Muscle layer of duodenum (tissue), 2 donors: ENCODE results near the gene TRMT2A.

ENCODE experiments used
- H3K27ac ChIP-seq: one replicate; pipeline ENCODE4 v1.7.0; 2013; ENCODE audit warnings: mild to moderate bottlenecking, low read length
- H3K27me3 ChIP-seq: one replicate; pipeline ENCODE4 v1.7.0; 2013; ENCODE audit warnings: low read depth, mild to moderate bottlenecking, control low read depth, low read length
- H3K36me3 ChIP-seq, 2 donors: one replicate each; pipeline ENCODE4 v1.7.0; 2013; ENCODE audit warnings: low read length in 2 of 2, control low read depth in 1 of 2, mild to moderate bottlenecking in 1 of 2; ENCODE audit not compliant: insufficient read depth in 2 of 2, control insufficient read depth in 1 of 2
- H3K4me1 ChIP-seq, 2 donors: one replicate each; pipeline ENCODE4 v1.7.0; 2013; ENCODE audit warnings: low read length in 2 of 2, mild to moderate bottlenecking in 2 of 2, control low read depth in 1 of 2, moderate library complexity in 1 of 2; ENCODE audit not compliant: insufficient read depth in 2 of 2, control insufficient read depth in 1 of 2
- H3K4me3 ChIP-seq, 2 donors: one replicate each; pipeline ENCODE4 v1.7.0; 2013; ENCODE audit warnings: low read length in 2 of 2, low read depth in 1 of 2, mild to moderate bottlenecking in 1 of 2
- H3K9me3 ChIP-seq, 2 donors: one replicate each; pipeline ENCODE4 v1.7.0; 2013; ENCODE audit warnings: low read length in 2 of 2, control low read depth in 1 of 2, mild to moderate bottlenecking in 1 of 2; ENCODE audit not compliant: control insufficient read depth in 1 of 2
- donor health status: healthy.

The TRMT2A gene

DNA sequence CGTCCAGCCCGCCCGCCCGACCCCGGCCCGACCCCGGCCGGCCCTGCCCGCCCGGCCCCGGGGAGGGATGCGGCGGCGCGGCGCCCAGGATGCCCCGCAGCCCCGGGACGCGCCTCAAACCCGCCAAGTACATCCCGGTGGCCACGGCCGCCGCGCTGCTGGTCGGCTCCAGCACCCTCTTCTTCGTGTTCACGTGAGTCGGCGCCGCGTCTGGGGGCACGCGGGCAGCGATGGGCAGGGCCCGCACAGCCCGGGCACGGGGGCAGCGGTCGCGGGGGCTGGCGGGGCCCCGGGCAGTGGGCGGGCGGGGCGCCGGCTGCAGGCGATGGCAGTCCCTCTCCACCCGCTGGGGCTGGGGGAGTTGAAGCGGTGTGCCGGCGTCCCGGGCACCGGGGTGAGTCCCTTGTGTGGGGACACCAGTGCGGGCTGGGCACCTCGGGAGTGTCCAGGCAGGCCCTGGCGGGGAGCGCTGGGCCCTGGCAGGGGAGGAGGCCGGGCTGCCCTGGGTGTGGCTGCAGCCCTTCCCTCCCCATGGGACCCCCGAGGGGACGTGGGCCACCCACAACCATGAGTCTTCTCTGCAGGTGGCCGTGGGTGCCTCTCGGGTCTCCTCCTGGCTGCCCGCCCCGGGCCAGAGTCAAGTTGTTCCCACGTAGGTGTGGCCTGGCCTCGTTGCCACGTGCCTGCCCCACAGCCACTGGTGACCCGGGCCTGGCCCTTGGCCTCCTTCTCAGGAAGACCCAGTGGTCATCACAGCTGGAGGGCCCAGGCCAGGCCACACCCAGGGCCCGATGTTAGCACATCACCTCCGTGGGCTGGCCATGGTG lies 15.0 kb upstream of the TRMT2A start:
- H3K4me1 ChIP-seq = peaks cover 5 to 55% of the 10 kb centered on the region in 2 donors
- H3K4me3 ChIP-seq = peak overlapping the region; percentile 53 to 94
- peaks cover 0 to 8% of the 10 kb centered on the region in 2 donors for H3K36me3 ChIP-seq
- H3K27me3 ChIP-seq = no peaks in the 10 kb centered on the region
- H3K27ac ChIP-seq = no peak overlapping the region
- H3K9me3 ChIP-seq = no peaks in the 10 kb centered on the region

DNA sequence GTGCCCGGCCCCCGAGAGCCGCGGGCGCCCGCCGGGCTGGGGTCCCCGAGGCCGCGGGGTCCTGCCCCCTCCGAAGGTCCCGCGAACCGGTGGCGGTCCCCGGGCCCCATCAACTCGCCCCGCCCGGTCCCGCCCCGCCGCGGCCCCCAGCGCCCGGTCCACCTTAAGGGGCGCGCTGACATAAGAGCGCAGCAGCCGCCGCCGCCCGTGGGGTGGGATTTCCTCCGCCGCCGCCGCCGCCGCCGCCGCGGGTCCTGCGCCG lies 14.5 kb upstream of the TRMT2A start, which contains the start of gene ZDHHC8:
Gene ZDHHC8 (plus strand): TSS at position 208 of the 262 bp plus-strand sequence. CDS start 144 bp downstream, outside the sequence.
- peak within 1 kb of the TSS; percentile 53 to 94 for H3K4me3 ChIP-seq

DNA sequence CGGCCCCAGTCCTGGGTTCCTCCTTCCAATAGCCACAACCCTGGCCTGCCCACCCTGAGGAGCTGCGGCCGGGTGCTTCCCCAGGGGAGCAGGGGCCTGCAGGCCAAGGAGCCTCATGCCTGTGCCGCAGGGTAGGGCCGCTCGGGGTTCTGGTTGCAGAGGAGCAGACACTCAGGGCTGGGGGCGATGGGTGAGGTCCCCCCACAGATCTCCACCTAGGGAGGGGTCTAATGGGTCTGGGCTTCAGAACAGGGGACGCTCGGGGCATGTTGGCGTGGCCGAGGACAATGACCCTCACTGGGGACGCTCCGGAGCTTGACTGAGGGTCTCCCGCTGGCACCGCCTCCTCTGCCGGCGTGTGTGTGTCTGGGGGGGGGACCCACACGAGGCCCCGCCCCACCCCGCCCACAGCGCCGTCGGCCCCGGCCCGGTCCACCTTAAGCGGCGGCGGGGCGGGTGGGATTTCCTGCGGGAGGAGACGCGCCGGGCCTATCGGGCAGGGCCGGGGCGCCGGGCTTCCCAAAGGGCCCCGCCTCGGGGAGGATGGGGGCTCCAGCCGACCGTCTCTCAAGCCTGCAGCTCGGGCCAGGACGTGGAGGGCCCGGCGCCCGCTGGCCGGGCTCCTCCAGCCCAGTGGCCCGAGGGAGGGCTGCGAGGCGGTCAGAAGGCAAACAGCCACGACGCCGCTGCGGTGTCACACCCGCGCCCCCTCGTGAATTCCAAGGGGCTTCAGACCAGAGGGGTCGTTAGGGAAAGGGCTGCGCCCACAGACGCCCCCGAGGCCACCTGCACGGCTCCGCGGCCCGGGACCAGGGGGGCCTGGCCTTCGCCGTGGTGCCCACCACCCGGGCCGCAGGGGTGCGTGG lies 13.9 kb upstream of the TRMT2A start:
- H3K9me3 ChIP-seq = no peaks in the 10 kb centered on the region
- no peak overlapping the region for H3K27ac ChIP-seq
- H3K4me1 ChIP-seq = peaks cover 5 to 44% of the 10 kb centered on the region in 2 donors

More for the DNA sequence above, 14.5 kb upstream of the TRMT2A start, which contains the start of gene ZDHHC8:
- H3K27ac ChIP-seq = no peak within 1 kb of the TSS
- H3K36me3 ChIP-seq = peaks cover 0 to 10% of the 10 kb centered on the region in 2 donors
- peaks cover 5 to 49% of the 10 kb centered on the region in 2 donors for H3K4me1 ChIP-seq
- H3K9me3 ChIP-seq = no peaks in the 10 kb centered on the region
- H3K27me3 ChIP-seq = no peaks in the 10 kb centered on the region

DNA sequence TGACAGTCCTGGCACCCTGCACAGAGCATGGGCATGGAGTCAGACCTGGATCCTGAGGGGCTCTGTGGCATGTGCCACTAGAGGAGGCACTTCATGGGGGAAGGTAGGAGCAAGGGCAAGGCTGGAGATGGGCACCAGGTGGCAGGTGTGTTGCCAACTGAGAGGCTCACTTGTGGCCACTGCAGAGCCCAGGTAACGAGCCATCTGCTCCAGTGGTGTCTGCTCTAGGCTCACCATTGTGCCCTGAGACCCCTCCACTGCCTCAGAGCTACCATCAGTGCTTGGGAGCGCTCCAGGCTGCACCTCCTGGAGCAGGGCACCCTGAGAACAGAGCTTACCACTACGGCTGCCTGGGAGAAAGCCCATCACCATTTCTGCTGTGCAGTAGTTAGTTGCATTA lies 13.3 kb upstream of the TRMT2A start:
- Histone ChIP-seq H3K27me3 (no peaks in the 10 kb centered on the region), H3K9me3 (no peaks in the 10 kb centered on the region), H3K36me3 (peaks cover 5 to 19% of the 10 kb centered on the region in 2 donors), H3K4me3 (peak overlapping the region; percentile 3 to 83), H3K27ac (no peak overlapping the region), H3K4me1 (peaks cover 5 to 37% of the 10 kb centered on the region in 2 donors)

More for the DNA sequence above, 13.9 kb upstream of the TRMT2A start:
- Histone ChIP-seq H3K4me3 (peak overlapping the region; percentile 50 to 83), H3K27me3 (no peaks in the 10 kb centered on the region), H3K36me3 (peaks cover 1 to 12% of the 10 kb centered on the region in 2 donors)

DNA sequence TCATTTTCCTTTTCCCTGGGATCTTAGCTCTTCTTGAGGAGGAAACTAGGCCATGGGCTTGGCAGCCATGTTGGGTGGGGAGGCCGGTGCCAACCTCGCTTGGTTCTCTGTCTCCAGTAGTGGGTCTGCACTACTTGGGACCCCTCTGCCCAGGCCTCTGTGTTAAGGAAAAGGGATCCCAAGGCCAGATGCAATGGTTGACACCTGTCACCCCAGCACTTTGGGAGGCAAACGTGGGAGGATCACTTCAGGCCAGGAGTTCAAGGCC lies 12.7 kb upstream of the TRMT2A start:
- Histone ChIP-seq H3K4me1 (peaks cover 5 to 33% of the 10 kb centered on the region in 2 donors), H3K36me3 (peaks cover 5 to 25% of the 10 kb centered on the region in 2 donors)

DNA sequence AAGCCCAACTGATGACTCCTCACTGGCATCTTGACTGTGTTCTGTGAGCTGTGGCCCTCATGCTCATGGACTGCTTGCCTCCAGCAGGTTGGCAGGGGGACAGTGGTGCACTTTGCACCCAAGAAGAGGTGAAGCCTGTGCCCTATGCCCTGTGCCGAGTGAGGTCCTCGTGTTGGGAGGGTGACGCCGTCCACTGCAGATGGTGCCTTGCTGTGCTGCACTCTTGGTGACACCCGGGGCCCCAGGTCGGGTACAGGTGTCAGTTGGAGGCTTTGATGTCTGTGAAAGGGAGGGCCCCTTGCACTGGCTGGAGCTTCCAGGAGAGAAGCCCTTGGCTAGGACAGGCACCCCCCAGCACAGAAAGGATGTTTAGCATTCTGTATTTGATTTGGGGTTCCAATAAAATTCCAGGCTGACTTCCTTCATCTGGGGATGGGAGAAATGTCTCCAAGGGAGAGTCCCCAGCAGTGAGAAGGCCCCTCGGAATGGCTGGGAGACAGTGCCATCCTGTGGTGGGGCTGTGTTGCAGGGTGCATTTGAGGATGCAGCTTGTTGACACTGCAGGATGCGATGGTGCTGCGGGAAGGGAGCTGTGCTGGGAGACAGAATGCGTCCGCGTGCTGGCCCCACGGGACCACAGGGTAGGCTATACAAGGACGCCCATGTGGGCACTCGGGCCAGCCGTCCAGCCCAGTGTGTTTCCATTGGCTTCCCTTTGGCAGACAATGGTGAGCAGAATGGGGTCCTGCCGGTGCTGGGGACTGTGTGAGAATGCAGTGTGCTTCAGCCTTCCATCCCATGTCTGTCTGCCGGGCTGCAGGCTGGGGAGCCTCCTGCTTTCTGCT lies 12.1 kb upstream of the TRMT2A start:
- H3K4me1 ChIP-seq = peaks cover 5 to 27% of the 10 kb centered on the region in 2 donors
- no peak overlapping the region for H3K4me3 ChIP-seq
- H3K9me3 ChIP-seq = no peaks in the 10 kb centered on the region
- H3K36me3 ChIP-seq = peaks cover 5 to 28% of the 10 kb centered on the region in 2 donors
- no peak overlapping the region for H3K27ac ChIP-seq
- H3K27me3 ChIP-seq = no peaks in the 10 kb centered on the region

More for the DNA sequence above, 12.7 kb upstream of the TRMT2A start:
- H3K4me3 ChIP-seq = no peak overlapping the region
- H3K9me3 ChIP-seq = no peaks in the 10 kb centered on the region
- H3K27ac ChIP-seq = no peak overlapping the region
- H3K27me3 ChIP-seq = no peaks in the 10 kb centered on the region

DNA sequence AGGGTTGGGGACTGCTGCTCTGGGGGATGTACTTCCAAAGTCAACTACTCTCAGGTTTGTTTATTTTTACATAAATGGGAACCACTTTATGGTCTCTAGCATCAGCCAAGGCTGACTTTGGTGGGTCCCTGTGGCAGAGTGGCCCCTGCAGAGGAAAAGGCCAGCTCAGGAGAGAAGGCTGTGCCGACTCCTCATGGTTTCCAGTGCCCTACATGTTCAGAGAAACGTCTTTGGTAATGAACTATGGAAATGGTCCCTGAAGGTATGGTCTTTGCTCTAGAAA lies 11.5 kb upstream of the TRMT2A start:
- peaks cover 5 to 34% of the 10 kb centered on the region in 2 donors for H3K36me3 ChIP-seq
- no peak overlapping the region for H3K27ac ChIP-seq
- H3K9me3 ChIP-seq = no peaks in the 10 kb centered on the region
- H3K4me3 ChIP-seq = no peak overlapping the region
- H3K4me1 ChIP-seq = peaks cover 5 to 22% of the 10 kb centered on the region in 2 donors
- no peaks in the 10 kb centered on the region for H3K27me3 ChIP-seq

DNA sequence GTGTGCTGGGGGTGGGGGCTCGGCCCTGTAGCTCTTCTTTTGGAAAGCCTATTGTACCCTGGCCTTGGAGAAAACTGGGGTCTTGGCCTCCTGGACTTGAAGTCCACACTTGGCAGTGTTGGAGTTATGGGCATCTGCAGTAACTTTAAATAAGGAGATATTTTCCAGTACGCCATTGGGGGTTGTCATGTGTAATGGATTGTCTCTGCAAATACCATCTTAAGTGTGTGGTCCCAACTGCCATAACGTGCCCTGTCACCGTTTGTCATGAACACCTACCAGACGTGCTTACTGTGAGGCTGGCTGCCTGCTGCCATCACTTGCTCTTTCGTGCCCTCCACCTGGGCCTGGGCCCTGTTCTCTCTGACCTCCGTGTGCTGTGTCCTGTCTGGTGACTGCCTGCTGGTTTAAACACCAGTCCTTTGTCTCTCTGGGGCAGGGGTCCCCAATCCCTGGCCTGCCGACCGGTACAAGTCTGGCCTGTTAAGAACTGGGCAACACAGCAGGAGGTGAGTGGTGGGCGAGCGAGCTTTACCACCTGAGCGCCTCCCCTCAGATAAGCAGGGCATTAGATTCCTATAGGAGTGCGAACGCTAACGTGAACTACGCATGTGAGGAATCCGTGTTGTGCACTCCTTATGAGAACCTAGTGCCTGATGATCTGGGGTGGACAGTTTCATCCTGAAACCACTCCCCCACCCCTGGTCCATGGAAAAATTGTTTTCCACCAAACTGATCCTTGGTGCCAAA lies 11.0 kb upstream of the TRMT2A start:
- H3K27ac ChIP-seq = no peak overlapping the region
- no peaks in the 10 kb centered on the region for H3K27me3 ChIP-seq
- H3K4me3 ChIP-seq = no peak overlapping the region
- H3K9me3 ChIP-seq = no peaks in the 10 kb centered on the region
- peaks cover 5 to 19% of the 10 kb centered on the region in 2 donors for H3K4me1 ChIP-seq
- peaks cover 5 to 37% of the 10 kb centered on the region in 2 donors for H3K36me3 ChIP-seq

DNA sequence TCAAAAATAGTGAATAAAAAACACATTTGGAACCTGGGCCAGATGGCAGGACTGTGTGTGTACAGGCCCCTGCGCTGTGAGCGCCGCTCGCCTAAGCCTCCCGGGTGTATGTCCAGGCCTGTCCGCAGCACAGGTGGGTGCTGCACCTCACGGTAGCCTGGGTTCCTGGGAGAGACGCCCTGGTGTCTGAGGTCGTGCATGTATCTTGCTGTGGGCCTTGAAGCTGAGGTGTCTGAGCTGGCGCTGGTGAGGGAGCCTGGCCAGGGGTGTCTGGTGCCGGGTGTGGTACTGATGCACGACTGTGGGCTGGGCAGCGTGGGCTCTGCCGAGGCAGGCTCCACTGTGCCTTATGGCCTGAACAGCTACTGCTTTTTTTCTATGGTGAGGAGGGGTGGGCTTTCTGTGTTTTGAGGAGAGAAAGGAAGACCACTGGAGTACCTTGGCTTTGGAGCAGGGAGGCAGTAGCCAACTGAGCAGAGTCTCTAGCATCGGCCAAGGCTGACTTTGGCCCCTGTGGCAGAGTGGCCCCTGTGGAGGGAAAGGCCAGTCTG lies 10.4 kb upstream of the TRMT2A start:
- Histone ChIP-seq H3K27me3 (no peaks in the 10 kb centered on the region), H3K27ac (no peak overlapping the region), H3K9me3 (no peaks in the 10 kb centered on the region), H3K4me1 (peaks cover 0 to 12% of the 10 kb centered on the region in 2 donors), H3K4me3 (no peak overlapping the region), H3K36me3 (peaks cover 6 to 38% of the 10 kb centered on the region in 2 donors)

DNA sequence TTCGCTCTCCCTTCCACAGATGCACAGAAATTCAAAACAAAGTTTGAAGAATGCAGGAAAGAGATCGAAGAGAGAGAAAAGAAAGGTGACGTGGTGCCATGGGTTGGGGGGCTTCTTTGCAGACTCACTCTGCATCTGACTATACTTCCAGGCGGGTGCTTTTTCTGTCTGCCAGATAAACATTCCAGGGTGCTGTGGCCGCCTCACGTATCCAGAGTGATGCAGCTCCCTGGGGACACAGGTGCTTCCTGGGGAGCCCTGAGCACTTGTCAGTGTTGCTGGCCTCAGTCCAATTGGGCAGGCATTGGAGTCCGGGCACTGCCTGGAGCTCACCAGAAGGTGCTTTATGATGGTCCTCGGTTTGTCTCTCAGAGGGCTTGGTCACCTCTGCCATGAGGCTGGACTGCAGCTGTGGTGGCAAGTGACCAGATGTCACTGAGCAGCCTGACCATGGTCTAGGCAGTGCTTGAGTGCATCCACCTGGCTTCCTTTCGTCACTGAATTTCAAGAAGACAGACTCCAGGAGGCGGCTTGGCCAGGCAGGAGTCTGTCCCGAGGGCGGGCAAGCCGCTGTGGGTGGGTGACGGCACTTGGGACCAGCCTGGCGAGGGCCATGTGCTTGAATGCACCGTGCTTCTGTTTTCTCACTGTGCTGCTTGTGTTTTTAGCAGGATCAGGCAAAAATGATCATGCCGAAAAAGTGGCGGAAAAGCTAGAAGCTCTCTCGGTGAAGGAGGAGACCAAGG lies 9.4 kb upstream of the TRMT2A start:
- Histone ChIP-seq H3K36me3 (peaks cover 10 to 47% of the 10 kb centered on the region in 2 donors), H3K27me3 (no peaks in the 10 kb centered on the region), H3K9me3 (no peaks in the 10 kb centered on the region), H3K4me3 (no peak overlapping the region), H3K27ac (no peak overlapping the region), H3K4me1 (peaks cover 0 to 9% of the 10 kb centered on the region in 2 donors)
